H9 (cell line): ENCODE measurements around the gene TRAF3. TPM values are rescaled to one million over a fixed set of nuclear protein-coding genes. Genes with fewer than 3 reads are reported as not detected.

Experiments
- DNase-seq: peaks from one replicate; pipeline ENCODE4 v3.0.0-alpha.2; 2017
- H2AFZ ChIP-seq: one replicate; pipeline ENCODE4 v1.6.1; 2013; ENCODE audit warnings: mild to moderate bottlenecking, low read length, control low read depth, moderate library complexity
- H2AK5ac ChIP-seq: 2 replicates; pipeline ENCODE4 v1.6.1; 2013; ENCODE audit warnings: low read length, control low read depth, mixed read lengths; ENCODE audit not compliant: insufficient read length
- H2BK120ac ChIP-seq: one replicate; pipeline ENCODE4 v1.6.1; 2013; ENCODE audit warnings: low read depth, mild to moderate bottlenecking, low read length, control low read depth, inconsistent platforms; ENCODE audit not compliant: poor library complexity, severe bottlenecking
- H2BK12ac ChIP-seq: 2 replicates; pipeline ENCODE4 v1.6.1; 2013; ENCODE audit warnings: low read length, control low read depth, mixed read lengths, low read depth; ENCODE audit not compliant: insufficient read length
- H2BK15ac ChIP-seq: 2 replicates; pipeline ENCODE4 v1.6.1; 2013; ENCODE audit warnings: low read depth, low read length, control low read depth
- H2BK20ac ChIP-seq: one replicate; pipeline ENCODE4 v1.6.1; 2013; ENCODE audit warnings: low read depth, mild to moderate bottlenecking, low read length, control low read depth, inconsistent platforms; ENCODE audit not compliant: poor library complexity, severe bottlenecking
- H2BK5ac ChIP-seq: 2 replicates; pipeline ENCODE4 v1.6.1; 2013; ENCODE audit warnings: low read length, control low read depth, mixed read lengths; ENCODE audit not compliant: insufficient read length
- H3K14ac ChIP-seq: 2 replicates; pipeline ENCODE4 v1.6.1; 2013; ENCODE audit warnings: low read length, control low read depth; ENCODE audit not compliant: insufficient read depth
- H3K18ac ChIP-seq: 2 replicates; pipeline ENCODE4 v1.6.1; 2013; ENCODE audit warnings: low read depth, mild to moderate bottlenecking, mixed read lengths, low read length, control low read depth; ENCODE audit not compliant: insufficient read length
- H3K23ac ChIP-seq: 2 replicates; pipeline ENCODE4 v1.6.1; 2013; ENCODE audit warnings: low read length, control low read depth, mixed read lengths, low read depth; ENCODE audit not compliant: insufficient read length
- H3K23me2 ChIP-seq: 2 replicates; pipeline ENCODE4 v1.6.1; 2013; ENCODE audit warnings: low read depth, mild to moderate bottlenecking, mixed read lengths, low read length, control low read depth; ENCODE audit not compliant: insufficient read length, poor library complexity, severe bottlenecking
- H3K27ac ChIP-seq: 2 replicates; pipeline ENCODE4 v1.5.1; 2013; ENCODE audit warnings: low read length, control low read depth, mixed read lengths, low read depth; ENCODE audit not compliant: insufficient read length
- H3K27me3 ChIP-seq: 2 replicates; pipeline ENCODE4 v1.6.1; 2013; ENCODE audit warnings: low read length, control low read depth, inconsistent platforms; ENCODE audit not compliant: insufficient read depth
- H3K4ac ChIP-seq: 2 replicates; pipeline ENCODE4 v1.6.1; 2013; ENCODE audit warnings: low read depth, mild to moderate bottlenecking, control low read depth, inconsistent platforms, low read length, moderate library complexity
- H3K4me1 ChIP-seq: 2 replicates; pipeline ENCODE4 v1.6.1; 2013; ENCODE audit warnings: low read length, control low read depth, inconsistent platforms; ENCODE audit not compliant: insufficient read depth
- H3K4me2 ChIP-seq: 2 replicates; pipeline ENCODE4 v1.6.1; 2013; ENCODE audit warnings: low read length, control low read depth, mixed read lengths; ENCODE audit not compliant: insufficient read length, insufficient read depth
- H3K56ac ChIP-seq: 2 replicates; pipeline ENCODE4 v1.6.1; 2013; ENCODE audit warnings: low read depth, mild to moderate bottlenecking, mixed read lengths, low read length, control low read depth; ENCODE audit not compliant: insufficient read length
- H3K79me1 ChIP-seq: 2 replicates; pipeline ENCODE4 v1.6.1; 2013; ENCODE audit warnings: low read depth, mild to moderate bottlenecking, moderate library complexity, low read length, control low read depth, inconsistent platforms; ENCODE audit not compliant: insufficient read depth, poor library complexity, severe bottlenecking
- H3K79me2 ChIP-seq: 2 replicates; pipeline ENCODE4 v1.6.1; 2013; ENCODE audit warnings: low read length, control low read depth, inconsistent platforms; ENCODE audit not compliant: insufficient read depth
- H3K9ac ChIP-seq: 2 replicates; pipeline ENCODE4 v1.6.1; 2013; ENCODE audit warnings: low read length, control low read depth, mixed read lengths; ENCODE audit not compliant: insufficient read length; ENCODE audit errors: extremely low read depth
- H3K9me3 ChIP-seq: one replicate; pipeline ENCODE4 v1.6.1; 2013; ENCODE audit warnings: low read depth, low read length, inconsistent platforms; ENCODE audit not compliant: control insufficient read depth
- H3T11ph ChIP-seq: one replicate; pipeline ENCODE4 v1.6.1; 2013; ENCODE audit warnings: mild to moderate bottlenecking, low read length, control low read depth, inconsistent platforms
- H4K20me1 ChIP-seq: one replicate; pipeline ENCODE4 v1.6.1; 2013; ENCODE audit not compliant: control insufficient read depth, insufficient read length, insufficient read depth
- H4K5ac ChIP-seq: 2 replicates; pipeline ENCODE4 v1.6.1; 2013; ENCODE audit warnings: low read depth, mild to moderate bottlenecking, mixed read lengths, low read length, control low read depth; ENCODE audit not compliant: insufficient read length
- H4K8ac ChIP-seq: replicated peaks from 2 replicates; pipeline ENCODE4 v1.6.1; 2013; ENCODE audit warnings: low read length, control low read depth, mixed read lengths, low read depth; ENCODE audit not compliant: insufficient read length
- H4K91ac ChIP-seq: 2 replicates; pipeline ENCODE4 v1.6.1; 2013; ENCODE audit warnings: low read depth, mild to moderate bottlenecking, moderate library complexity, mixed read lengths, low read length, control low read depth; ENCODE audit not compliant: insufficient read length
- H3K27ac Mint-ChIP-seq, 3 experiments: 2 replicates in 2 of 3; 3 replicates in 1 of 3; pipeline ENCODE4 v1.8.0; 2020 to 2021; ENCODE audit warnings: mixed read lengths in 3 of 3, mild to moderate bottlenecking in 1 of 3, moderate library complexity in 1 of 3
- H3K27me3 Mint-ChIP-seq: 2 replicates; pipeline ENCODE4 v1.8.0; 2021; ENCODE audit warnings: low read depth, mild to moderate bottlenecking, moderate library complexity, mixed read lengths
- H3K36me3 Mint-ChIP-seq, 3 experiments: 2 replicates in 2 of 3; 3 replicates in 1 of 3; pipeline ENCODE4 v1.8.0; 2020 to 2021; ENCODE audit warnings: low read depth in 3 of 3, mixed read lengths in 3 of 3; ENCODE audit not compliant: insufficient read depth in 1 of 3
- H3K4me1 Mint-ChIP-seq, 2 experiments: 2 replicates each; pipeline ENCODE4 v1.8.0; 2020; ENCODE audit warnings: mixed read lengths in 2 of 2
- H3K4me3 Mint-ChIP-seq, 2 experiments: 2 replicates in 1 of 2; 3 replicates in 1 of 2; pipeline ENCODE4 v1.8.0; 2020 to 2021; ENCODE audit warnings: mild to moderate bottlenecking in 2 of 2, mixed read lengths in 2 of 2, moderate library complexity in 1 of 2
- H3K9me3 Mint-ChIP-seq, 2 experiments: 2 replicates in 1 of 2; 3 replicates in 1 of 2; pipeline ENCODE4 v1.8.0; 2020; ENCODE audit warnings: mild to moderate bottlenecking in 2 of 2, mixed read lengths in 2 of 2, moderate library complexity in 1 of 2
- WGBS: extraction: QIAGEN DNeasy Blood & Tissue Kit; methylation state at CpG from one replicate; pipeline ENCODE4 v1.1.7; 2013; ENCODE audit warnings: missing lambda C conversion rate, low lambda C conversion rate, mixed read lengths; ENCODE audit not compliant: insufficient read length; ENCODE audit errors: extremely low coverage; 5-methylcytosine and 5-hydroxymethylcytosine counted together
- total RNA-seq: library from RNA; stranded (reverse); gene quantifications from 2 replicates; pipeline ENCODE4 v1.2.1, GENCODE V29; 2021
- TF ChIP-seq, protein P1 (sequence below): fragments of 200-600 bp; sonication (generic); conservative IDR thresholded peaks from 3 replicates; pipeline ENCODE4 v1.8.0; 2021; ENCODE audit warnings: antibody characterized with exemption, mild to moderate bottlenecking

Gene TRAF3
- total RNA-seq, 1 experiment from 2014 or later, result 9.6 TPM

- no peak overlapping the region for H3K23ac ChIP-seq
- H2BK120ac ChIP-seq, result no peak overlapping the region
- peak overlapping the region in 1 of 3 experiments; percentile 8; a peak in 3 of 7 replicates for H3K27ac Mint-ChIP-seq
- peaks cover 9 to 12% of the 10 kb centered on the region in 2 experiments for H3K4me1 Mint-ChIP-seq
- H3K4me2 ChIP-seq, result no peak overlapping the region
- no peak overlapping the region for H2BK5ac ChIP-seq
- WGBS, result no CpG with 5 or more reads among the region's 8 CpGs
- no peak overlapping the region for H2AFZ ChIP-seq
- no peak overlapping the region for H3K4ac ChIP-seq
- no peak overlapping the region for H3K18ac ChIP-seq
- H3K4me1 ChIP-seq, result no peaks in the 10 kb centered on the region
- no peak overlapping the region for H3K56ac ChIP-seq
- H4K20me1 ChIP-seq, result peaks cover 3% of the 10 kb centered on the region
- no peaks in the 10 kb centered on the region for H3K79me1 ChIP-seq
- no peak overlapping the region for H2BK15ac ChIP-seq
- H3K23me2 ChIP-seq, result no peaks in the 10 kb centered on the region
- TF ChIP-seq, protein P1, sequence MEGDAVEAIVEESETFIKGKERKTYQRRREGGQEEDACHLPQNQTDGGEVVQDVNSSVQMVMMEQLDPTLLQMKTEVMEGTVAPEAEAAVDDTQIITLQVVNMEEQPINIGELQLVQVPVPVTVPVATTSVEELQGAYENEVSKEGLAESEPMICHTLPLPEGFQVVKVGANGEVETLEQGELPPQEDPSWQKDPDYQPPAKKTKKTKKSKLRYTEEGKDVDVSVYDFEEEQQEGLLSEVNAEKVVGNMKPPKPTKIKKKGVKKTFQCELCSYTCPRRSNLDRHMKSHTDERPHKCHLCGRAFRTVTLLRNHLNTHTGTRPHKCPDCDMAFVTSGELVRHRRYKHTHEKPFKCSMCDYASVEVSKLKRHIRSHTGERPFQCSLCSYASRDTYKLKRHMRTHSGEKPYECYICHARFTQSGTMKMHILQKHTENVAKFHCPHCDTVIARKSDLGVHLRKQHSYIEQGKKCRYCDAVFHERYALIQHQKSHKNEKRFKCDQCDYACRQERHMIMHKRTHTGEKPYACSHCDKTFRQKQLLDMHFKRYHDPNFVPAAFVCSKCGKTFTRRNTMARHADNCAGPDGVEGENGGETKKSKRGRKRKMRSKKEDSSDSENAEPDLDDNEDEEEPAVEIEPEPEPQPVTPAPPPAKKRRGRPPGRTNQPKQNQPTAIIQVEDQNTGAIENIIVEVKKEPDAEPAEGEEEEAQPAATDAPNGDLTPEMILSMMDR, result no peak
- H4K91ac ChIP-seq, result no peak overlapping the region
- H3K9ac ChIP-seq, result no peak overlapping the region
- H3K9me3 ChIP-seq, result no peaks in the 10 kb centered on the region
- H4K5ac ChIP-seq, result no peak overlapping the region
- H2BK20ac ChIP-seq, result no peak overlapping the region
- no peak overlapping the region for H3K4me3 Mint-ChIP-seq
- H2AK5ac ChIP-seq, result no peak overlapping the region
- no peak overlapping the region for H3T11ph ChIP-seq
- H3K14ac ChIP-seq, result no peak overlapping the region
- no peaks in the 10 kb centered on the region for H3K36me3 Mint-ChIP-seq
- no peak overlapping the region for H4K8ac ChIP-seq
- no peaks in the 10 kb centered on the region for H3K9me3 Mint-ChIP-seq
- peaks cover 3% of the 10 kb centered on the region for H3K79me2 ChIP-seq
- H3K27me3 ChIP-seq, result no peaks in the 10 kb centered on the region
- no peak overlapping the region for H3K27ac ChIP-seq
- no peak for DNase-seq
- H3K27me3 Mint-ChIP-seq, result no peaks in the 10 kb centered on the region
- H2BK12ac ChIP-seq, result no peak overlapping the region
Observed at GRCh38 chr14:102799684-102800562, 22.7 kb downstream of the TRAF3 start.
